Endothelial cell (in vitro differentiated cells): ENCODE results near the gene ADCY5. TPM values are rescaled to one million over a fixed set of nuclear protein-coding genes. Genes with fewer than 3 reads are reported as not detected.

Experiments
- DNase-seq: peaks from one replicate; pipeline ENCODE4 v3.0.0; 2021; ENCODE audit warnings: low spot score
- H3K27ac Mint-ChIP-seq: one replicate; pipeline ENCODE4 v1.8.0; 2021; ENCODE audit warnings: mixed read lengths, inconsistent platforms; ENCODE audit not compliant: unreplicated experiment
- H3K27me3 Mint-ChIP-seq: one replicate; pipeline ENCODE4 v1.8.0; 2021; ENCODE audit warnings: mild to moderate bottlenecking, moderate library complexity, mixed read lengths, inconsistent platforms; ENCODE audit not compliant: unreplicated experiment
- H3K36me3 Mint-ChIP-seq: one replicate; pipeline ENCODE4 v1.8.0; 2021; ENCODE audit warnings: mild to moderate bottlenecking, low read depth, mixed read lengths, inconsistent platforms; ENCODE audit not compliant: unreplicated experiment
- H3K4me1 Mint-ChIP-seq: one replicate; pipeline ENCODE4 v1.8.0; 2021; ENCODE audit warnings: mild to moderate bottlenecking, mixed read lengths, inconsistent platforms; ENCODE audit not compliant: unreplicated experiment
- H3K4me3 Mint-ChIP-seq: one replicate; pipeline ENCODE4 v1.8.0; 2021; ENCODE audit warnings: mild to moderate bottlenecking, mixed read lengths, inconsistent platforms; ENCODE audit not compliant: unreplicated experiment
- H3K9me3 Mint-ChIP-seq: one replicate; pipeline ENCODE4 v1.8.0; 2021; ENCODE audit warnings: mixed read lengths, inconsistent platforms; ENCODE audit not compliant: unreplicated experiment
- CTCF ChIP-seq: fragments of 200-600 bp; sonication (generic); IDR thresholded peaks from one replicate; pipeline ENCODE4 v1.5.0; 2021; ENCODE audit warnings: antibody characterized with exemption; ENCODE audit not compliant: unreplicated experiment
- total RNA-seq: library from RNA; stranded (reverse); fragmentation: NEBNext Ultra II Directional; extraction: Animal tissue kit (Norgen Biotek cat#: 25700); gene quantifications from one replicate; pipeline ENCODE4 v1.2.1, GENCODE V29; 2021; ENCODE audit not compliant: unreplicated experiment

ADCY5 gene
- total RNA-seq, 1 donor from 2014 or later, result 1.0 TPM

GRCh38 chr3:123333401-123333800 lies 115.5 kb downstream of the ADCY5 start:
- H3K4me3 Mint-ChIP-seq, result no peak overlapping the region
- peaks cover 5% of the 10 kb centered on the region for H3K27me3 Mint-ChIP-seq
- H3K4me1 Mint-ChIP-seq, result peaks cover 9% of the 10 kb centered on the region
- H3K27ac Mint-ChIP-seq, result no peak overlapping the region
- DNase-seq, result no peak
- no peak for TF ChIP-seq CTCF
- no peaks in the 10 kb centered on the region for H3K9me3 Mint-ChIP-seq
- H3K36me3 Mint-ChIP-seq, result no peaks in the 10 kb centered on the region

GRCh38 chr3:123332124-123332641 lies 116.7 kb downstream of the ADCY5 start:
- H3K9me3 Mint-ChIP-seq, result no peaks in the 10 kb centered on the region
- no peak for DNase-seq
- H3K27me3 Mint-ChIP-seq, result peaks cover 9% of the 10 kb centered on the region
- peaks cover 2% of the 10 kb centered on the region for H3K4me1 Mint-ChIP-seq
- no peak overlapping the region for H3K27ac Mint-ChIP-seq
- no peak for TF ChIP-seq CTCF
- no peaks in the 10 kb centered on the region for H3K36me3 Mint-ChIP-seq
- H3K4me3 Mint-ChIP-seq, result no peak overlapping the region

GRCh38 chr3:123331651-123332050 lies 117.2 kb downstream of the ADCY5 start:
- H3K4me3 Mint-ChIP-seq, result no peak overlapping the region
- DNase-seq, result no peak
- peaks cover 3% of the 10 kb centered on the region for H3K36me3 Mint-ChIP-seq
- peaks cover 9% of the 10 kb centered on the region for H3K27me3 Mint-ChIP-seq
- no peak overlapping the region for H3K27ac Mint-ChIP-seq
- TF ChIP-seq CTCF, result no peak
- H3K4me1 Mint-ChIP-seq, result peaks cover 2% of the 10 kb centered on the region
- H3K9me3 Mint-ChIP-seq, result no peaks in the 10 kb centered on the region

GRCh38 chr3:123331006-123331405 lies 117.9 kb downstream of the ADCY5 start:
- no peak for DNase-seq
- H3K4me3 Mint-ChIP-seq, result no peak overlapping the region

More at GRCh38 chr3:123331006-123331405, 117.9 kb downstream of the ADCY5 start:
- no peak overlapping the region for H3K27ac Mint-ChIP-seq
- H3K4me1 Mint-ChIP-seq, result peaks cover 2% of the 10 kb centered on the region
- TF ChIP-seq CTCF, result no peak
- H3K36me3 Mint-ChIP-seq, result peaks cover 3% of the 10 kb centered on the region
- H3K9me3 Mint-ChIP-seq, result no peaks in the 10 kb centered on the region
- H3K27me3 Mint-ChIP-seq, result peaks cover 9% of the 10 kb centered on the region
